ENCODE measurements around the gene RNF214.

GRCh38 chr11:117284053-117284452, 51.6 kb downstream of the RNF214 start:
- TF ChIP-seq CTCF (IDR thresholded peaks at IDR 0.05) = no peak
- no peak for TF ChIP-seq POLR2A (IDR thresholded peaks at IDR 0.05)
- no peak for TF ChIP-seq EP300 (IDR thresholded peaks at IDR 0.05)
- no peak for TF ChIP-seq POLR2AphosphoS5 (IDR thresholded peaks at IDR 0.05)

Data from gastroesophageal sphincter (tissue), 3 donors.